Fibroblast of skin of right biceps (primary cell): ENCODE data around the gene TENM3.

Experiments used
- DNase-seq: peaks from one replicate; pipeline ENCODE4 v3.0.0-alpha.2; 2013

Gene TENM3

GRCh38 chr4:182475539-182475938 is 232.3 kb downstream of the TENM3 start:
- no peak for DNase-seq

GRCh38 chr4:182478475-182478874 is 235.3 kb downstream of the TENM3 start:
- peak; percentile 53 for DNase-seq

GRCh38 chr4:182483685-182484084 is 240.5 kb downstream of the TENM3 start:
- no peak for DNase-seq

GRCh38 chr4:182486881-182487280 is 243.7 kb downstream of the TENM3 start:
- peak; percentile 53 for DNase-seq

GRCh38 chr4:182488896-182489295 is 245.7 kb downstream of the TENM3 start:
- DNase-seq = no peak

GRCh38 chr4:182489607-182490006 is 246.4 kb downstream of the TENM3 start:
- no peak for DNase-seq

GRCh38 chr4:182491719-182492118 is 248.5 kb downstream of the TENM3 start:
- no peak for DNase-seq

GRCh38 chr4:182492423-182492822 is 249.2 kb downstream of the TENM3 start:
- peak; percentile 82 for DNase-seq

GRCh38 chr4:182493377-182493776 is 250.2 kb downstream of the TENM3 start:
- DNase-seq = no peak

- no peak for DNase-seq
These were observed 250.9 kb downstream of the TENM3 start for GRCh38 chr4:182494103-182494502.

GRCh38 chr4:182495031-182495430 is 251.8 kb downstream of the TENM3 start:
- DNase-seq = no peak

GRCh38 chr4:182495645-182496385 is 252.6 kb downstream of the TENM3 start:
- DNase-seq = no peak

- no peak for DNase-seq
These were observed 253.2 kb downstream of the TENM3 start for GRCh38 chr4:182496408-182496807.

- DNase-seq = no peak
These were observed 258.9 kb downstream of the TENM3 start for GRCh38 chr4:182502064-182502463.

GRCh38 chr4:182504463-182504862 is 261.3 kb downstream of the TENM3 start:
- no peak for DNase-seq

- DNase-seq = peak; percentile 15
These were observed 264.6 kb downstream of the TENM3 start for GRCh38 chr4:182507805-182508204.

- DNase-seq = no peak
These were observed 267.6 kb downstream of the TENM3 start for GRCh38 chr4:182510836-182511235.

GRCh38 chr4:182513587-182514291 is 270.5 kb downstream of the TENM3 start:
- DNase-seq = no peak

GRCh38 chr4:182518421-182518820 is 275.2 kb downstream of the TENM3 start:
- DNase-seq = no peak

GRCh38 chr4:182519528-182519927 is 276.3 kb downstream of the TENM3 start:
- DNase-seq = no peak

GRCh38 chr4:182521011-182521410 is 277.8 kb downstream of the TENM3 start:
- peak; percentile 35 for DNase-seq

- no peak for DNase-seq
These were observed 285.6 kb downstream of the TENM3 start for GRCh38 chr4:182528819-182529218.

GRCh38 chr4:182530451-182530850 is 287.2 kb downstream of the TENM3 start:
- DNase-seq = no peak

GRCh38 chr4:182531555-182532162 is 288.5 kb downstream of the TENM3 start:
- no peak for DNase-seq
